Measurements from ENCODE around the gene CDCA3. TPM values are rescaled to one million over a fixed set of nuclear protein-coding genes. Genes with fewer than 3 reads are reported as not detected.

CDCA3 gene
- total RNA-seq, 1 experiment from 2014 or later = 61.8 TPM

- peaks cover 61% of the 10 kb centered on the region for H3K36me3 Mint-ChIP-seq
- ATAC-seq (no peak), DNase-seq (ENCODE audit: low spot score) (no peak)
- H3K27ac Mint-ChIP-seq = no peak overlapping the region
- no peaks in the 10 kb centered on the region for H3K27me3 Mint-ChIP-seq (ENCODE audit: low read depth)
- ChIA-PET CTCF (interaction anchor here (0.8 to 1.6 kb wide), 2 partner anchors 24 to 27 kb away, joined by 3 to 4 read pairs; no protein-coding TSS in a partner anchor), POLR2A (no interaction called here)
- H3K4me1 Mint-ChIP-seq = peaks cover 12% of the 10 kb centered on the region
- no peaks in the 10 kb centered on the region for H3K9me3 Mint-ChIP-seq
- TF ChIP-seq PRRX2 (CRISPR knock-in tag; IDR thresholded peaks at IDR 0.05) (no peak), GTF2I (CRISPR knock-in tag; conservative IDR thresholded peaks at IDR 0.05) (no peak), IRF2 (CRISPR knock-in tag; IDR thresholded peaks at IDR 0.05; ENCODE audit: borderline replicate concordance, low read depth) (no peak), FOXK1 (CRISPR knock-in tag; IDR thresholded peaks at IDR 0.05) (no peak)
- TF ChIP-seq, protein P1, sequence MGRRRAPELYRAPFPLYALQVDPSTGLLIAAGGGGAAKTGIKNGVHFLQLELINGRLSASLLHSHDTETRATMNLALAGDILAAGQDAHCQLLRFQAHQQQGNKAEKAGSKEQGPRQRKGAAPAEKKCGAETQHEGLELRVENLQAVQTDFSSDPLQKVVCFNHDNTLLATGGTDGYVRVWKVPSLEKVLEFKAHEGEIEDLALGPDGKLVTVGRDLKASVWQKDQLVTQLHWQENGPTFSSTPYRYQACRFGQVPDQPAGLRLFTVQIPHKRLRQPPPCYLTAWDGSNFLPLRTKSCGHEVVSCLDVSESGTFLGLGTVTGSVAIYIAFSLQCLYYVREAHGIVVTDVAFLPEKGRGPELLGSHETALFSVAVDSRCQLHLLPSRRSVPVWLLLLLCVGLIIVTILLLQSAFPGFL (CRISPR knock-in tag; IDR thresholded peaks at IDR 0.05; ENCODE audit: borderline replicate concordance) = no peak
- TF ChIP-seq, protein P2, sequence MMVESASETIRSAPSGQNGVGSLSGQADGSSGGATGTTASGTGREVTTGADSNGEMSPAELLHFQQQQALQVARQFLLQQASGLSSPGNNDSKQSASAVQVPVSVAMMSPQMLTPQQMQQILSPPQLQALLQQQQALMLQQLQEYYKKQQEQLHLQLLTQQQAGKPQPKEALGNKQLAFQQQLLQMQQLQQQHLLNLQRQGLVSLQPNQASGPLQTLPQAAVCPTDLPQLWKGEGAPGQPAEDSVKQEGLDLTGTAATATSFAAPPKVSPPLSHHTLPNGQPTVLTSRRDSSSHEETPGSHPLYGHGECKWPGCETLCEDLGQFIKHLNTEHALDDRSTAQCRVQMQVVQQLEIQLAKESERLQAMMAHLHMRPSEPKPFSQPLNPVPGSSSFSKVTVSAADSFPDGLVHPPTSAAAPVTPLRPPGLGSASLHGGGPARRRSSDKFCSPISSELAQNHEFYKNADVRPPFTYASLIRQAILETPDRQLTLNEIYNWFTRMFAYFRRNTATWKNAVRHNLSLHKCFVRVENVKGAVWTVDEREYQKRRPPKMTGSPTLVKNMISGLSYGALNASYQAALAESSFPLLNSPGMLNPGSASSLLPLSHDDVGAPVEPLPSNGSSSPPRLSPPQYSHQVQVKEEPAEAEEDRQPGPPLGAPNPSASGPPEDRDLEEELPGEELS (CRISPR knock-in tag; IDR thresholded peaks at IDR 0.05) = no peak
- TF ChIP-seq, protein P3, sequence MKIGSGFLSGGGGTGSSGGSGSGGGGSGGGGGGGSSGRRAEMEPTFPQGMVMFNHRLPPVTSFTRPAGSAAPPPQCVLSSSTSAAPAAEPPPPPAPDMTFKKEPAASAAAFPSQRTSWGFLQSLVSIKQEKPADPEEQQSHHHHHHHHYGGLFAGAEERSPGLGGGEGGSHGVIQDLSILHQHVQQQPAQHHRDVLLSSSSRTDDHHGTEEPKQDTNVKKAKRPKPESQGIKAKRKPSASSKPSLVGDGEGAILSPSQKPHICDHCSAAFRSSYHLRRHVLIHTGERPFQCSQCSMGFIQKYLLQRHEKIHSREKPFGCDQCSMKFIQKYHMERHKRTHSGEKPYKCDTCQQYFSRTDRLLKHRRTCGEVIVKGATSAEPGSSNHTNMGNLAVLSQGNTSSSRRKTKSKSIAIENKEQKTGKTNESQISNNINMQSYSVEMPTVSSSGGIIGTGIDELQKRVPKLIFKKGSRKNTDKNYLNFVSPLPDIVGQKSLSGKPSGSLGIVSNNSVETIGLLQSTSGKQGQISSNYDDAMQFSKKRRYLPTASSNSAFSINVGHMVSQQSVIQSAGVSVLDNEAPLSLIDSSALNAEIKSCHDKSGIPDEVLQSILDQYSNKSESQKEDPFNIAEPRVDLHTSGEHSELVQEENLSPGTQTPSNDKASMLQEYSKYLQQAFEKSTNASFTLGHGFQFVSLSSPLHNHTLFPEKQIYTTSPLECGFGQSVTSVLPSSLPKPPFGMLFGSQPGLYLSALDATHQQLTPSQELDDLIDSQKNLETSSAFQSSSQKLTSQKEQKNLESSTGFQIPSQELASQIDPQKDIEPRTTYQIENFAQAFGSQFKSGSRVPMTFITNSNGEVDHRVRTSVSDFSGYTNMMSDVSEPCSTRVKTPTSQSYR (CRISPR knock-in tag; IDR thresholded peaks at IDR 0.05) = no peak
- H3K4me3 Mint-ChIP-seq = no peak overlapping the region
Measured at GRCh38 chr12:6845395-6845794, 5.7 kb downstream of the CDCA3 start.

DNA sequence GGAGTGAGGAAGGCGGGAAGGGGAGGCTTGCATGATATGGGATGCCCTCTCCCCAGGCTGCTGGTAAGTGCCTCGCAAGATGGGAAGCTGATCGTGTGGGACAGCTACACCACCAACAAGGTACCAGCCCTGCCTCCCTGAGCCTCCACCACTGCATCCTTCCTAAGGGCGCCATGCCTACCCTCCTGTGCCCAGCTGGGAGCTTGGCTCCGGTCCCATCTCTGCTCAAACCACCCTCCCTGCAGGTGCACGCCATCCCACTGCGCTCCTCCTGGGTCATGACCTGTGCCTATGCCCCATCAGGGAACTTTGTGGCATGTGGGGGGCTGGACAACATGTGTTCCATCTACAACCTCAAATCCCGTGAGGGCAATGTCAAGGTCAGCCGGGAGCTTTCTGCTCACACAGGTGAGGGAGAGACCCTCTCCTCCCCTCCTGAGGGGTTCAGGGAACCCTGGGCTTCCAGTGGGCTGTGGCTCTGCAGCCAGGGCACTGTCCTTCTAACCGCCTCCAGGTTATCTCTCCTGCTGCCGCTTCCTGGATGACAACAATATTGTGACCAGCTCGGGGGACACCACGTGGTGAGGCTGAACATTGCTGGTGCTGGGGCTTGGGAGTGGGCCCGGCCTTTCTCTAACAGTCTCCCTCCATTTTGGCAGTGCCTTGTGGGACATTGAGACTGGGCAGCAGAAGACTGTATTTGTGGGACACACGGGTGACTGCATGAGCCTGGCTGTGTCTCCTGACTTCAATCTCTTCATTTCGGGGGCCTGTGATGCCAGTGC, 7.8 kb downstream of the CDCA3 start:
- ChIA-PET POLR2A (interaction anchor here (0.6 kb wide), 1 partner anchor 9 kb away, joined by 3 read pairs; no protein-coding TSS in a partner anchor), CTCF (interaction anchor here (0.9 to 5.1 kb wide), 6 partner anchors 9 to 120 kb away, joined by 3 to 28 read pairs (median 4); partner anchors contain the start of genes CDCA3, COPS7A and USP5)
- Mint-ChIP-seq H3K4me3 (no peak overlapping the region), H3K27me3 (ENCODE audit: low read depth) (no peaks in the 10 kb centered on the region), H3K36me3 (peaks cover 55% of the 10 kb centered on the region), H3K4me1 (peaks cover 11% of the 10 kb centered on the region), H3K9me3 (no peaks in the 10 kb centered on the region), H3K27ac (peak overlapping the region; percentile 45; the same call in 1 of the 2 replicates)
- TF ChIP-seq, protein P1 (CRISPR knock-in tag; IDR thresholded peaks at IDR 0.05; ENCODE audit: borderline replicate concordance) = no peak
- TF ChIP-seq USF1 (CRISPR knock-in tag; IDR thresholded peaks at IDR 0.05) = 0 out of 2 replicates have a peak, but pooled peaks have one; percentile 22
- DNase-seq (ENCODE audit: low spot score) (peak; percentile 49), ATAC-seq (peak; percentile 71)

- ChIA-PET CTCF (interaction anchor here (0.8 to 5.1 kb wide), 3 partner anchors 10 to 88 kb away, joined by 3 to 28 read pairs (median 4); partner anchors contain the start of genes CDCA3 and USP5), POLR2A (interaction anchor here (1.2 kb wide), 1 partner anchor 89 kb away, joined by 3 read pairs; the partner anchor contains the start of gene MLF2)
- Mint-ChIP-seq H3K27ac (no peak overlapping the region), H3K36me3 (peaks cover 51% of the 10 kb centered on the region), H3K9me3 (no peaks in the 10 kb centered on the region), H3K4me1 (peaks cover 13% of the 10 kb centered on the region), H3K4me3 (no peak overlapping the region), H3K27me3 (ENCODE audit: low read depth) (no peaks in the 10 kb centered on the region)
- DNase-seq (ENCODE audit: low spot score) (no peak), ATAC-seq (no peak)
- TF ChIP-seq ZSCAN18 (CRISPR knock-in tag; IDR thresholded peaks at IDR 0.05) (no peak), SMAD3 (CRISPR knock-in tag; IDR thresholded peaks at IDR 0.05; ENCODE audit: borderline replicate concordance) (no peak), HMGXB4 (CRISPR knock-in tag; IDR thresholded peaks at IDR 0.05) (no peak), EMX1 (CRISPR knock-in tag; IDR thresholded peaks at IDR 0.05) (no peak), NFE2L1 (CRISPR knock-in tag; IDR thresholded peaks at IDR 0.05) (no peak), TEAD1 (CRISPR knock-in tag; IDR thresholded peaks at IDR 0.05) (no peak), RORB (CRISPR knock-in tag; IDR thresholded peaks at IDR 0.05) (no peak)
Measured at GRCh38 chr12:6842075-6842474, 9.0 kb downstream of the CDCA3 start.
